Activated CD8-positive, alpha-beta memory T cell treated with anti-CD3 and anti-CD28 coated beads, Interleukin-2, amount 50 U/mL, for 4 hours (primary cell): ENCODE data around the gene ARHGAP26.

Experiments used
- DNase-seq: peaks from one replicate; pipeline ENCODE4 v3.0.0-alpha.2; 2020

The ARHGAP26 gene

GRCh38 chr5:143025376-143025775 lies 255.2 kb downstream of the ARHGAP26 start:
- no peak for DNase-seq

GRCh38 chr5:143025971-143026370 lies 255.8 kb downstream of the ARHGAP26 start:
- DNase-seq = no peak

GRCh38 chr5:143026380-143026779 lies 256.2 kb downstream of the ARHGAP26 start:
- no peak for DNase-seq

- no peak for DNase-seq
These were observed 259.1 kb downstream of the ARHGAP26 start for GRCh38 chr5:143029293-143029692.

- peak; percentile 26 for DNase-seq
These were observed 260.2 kb downstream of the ARHGAP26 start for GRCh38 chr5:143030349-143030748.

- no peak for DNase-seq
These were observed 261.8 kb downstream of the ARHGAP26 start for GRCh38 chr5:143031781-143032580.

- DNase-seq = no peak
These were observed 262.3 kb downstream of the ARHGAP26 start for GRCh38 chr5:143032581-143032836.

- no peak for DNase-seq
These were observed 263.5 kb downstream of the ARHGAP26 start for GRCh38 chr5:143033535-143034250.

- DNase-seq = no peak
These were observed 266.2 kb downstream of the ARHGAP26 start for GRCh38 chr5:143036146-143036927.

GRCh38 chr5:143037071-143037470 lies 266.9 kb downstream of the ARHGAP26 start:
- DNase-seq = no peak

- no peak for DNase-seq
These were observed 267.5 kb downstream of the ARHGAP26 start for GRCh38 chr5:143037708-143038107.

GRCh38 chr5:143040622-143041021 lies 270.4 kb downstream of the ARHGAP26 start:
- no peak for DNase-seq

GRCh38 chr5:143041461-143041860 lies 271.3 kb downstream of the ARHGAP26 start:
- no peak for DNase-seq

GRCh38 chr5:143041972-143042770 lies 272.0 kb downstream of the ARHGAP26 start:
- DNase-seq = no peak

GRCh38 chr5:143044265-143044664 lies 274.1 kb downstream of the ARHGAP26 start:
- DNase-seq = no peak

GRCh38 chr5:143045062-143045461 lies 274.9 kb downstream of the ARHGAP26 start:
- no peak for DNase-seq

GRCh38 chr5:143046314-143046713 lies 276.1 kb downstream of the ARHGAP26 start:
- no peak for DNase-seq

- no peak for DNase-seq
These were observed 276.9 kb downstream of the ARHGAP26 start for GRCh38 chr5:143047091-143047490.

GRCh38 chr5:143050183-143050582 lies 280.0 kb downstream of the ARHGAP26 start:
- DNase-seq = no peak

- no peak for DNase-seq
These were observed 281.3 kb downstream of the ARHGAP26 start for GRCh38 chr5:143051244-143052058.

- DNase-seq = no peak
These were observed 282.9 kb downstream of the ARHGAP26 start for GRCh38 chr5:143052967-143053682.
